K562 (cell line): Measurements from ENCODE around the gene TMEM205. TPM values are rescaled to one million over a fixed set of nuclear protein-coding genes. Genes with fewer than 3 reads are reported as not detected.
A peak's percentile ranks its signal among the peaks of the same experiment; 100 is the strongest.

Source experiments
- BCOR ChIP-seq: fragments of 450-650 bp; IDR thresholded peaks from 2 replicates; pipeline ENCODE4 v1.6.1; 2016
- CBX2 ChIP-seq: fragments of 200-600 bp; sonication (generic); IDR thresholded peaks from one replicate; pipeline ENCODE4 v1.6.1; 2012; ENCODE audit warnings: mild to moderate bottlenecking, low read length, inconsistent platforms; ENCODE audit not compliant: insufficient read depth, poor library complexity, severe bottlenecking
- CBX3 ChIP-seq, 2 experiments: IDR thresholded peaks; 1 replicate in 1 of 2; 2 replicates in 1 of 2; pipeline ENCODE4 v1.6.1; 2012; ENCODE audit warnings: inconsistent platforms in 2 of 2, low read length in 2 of 2, borderline replicate concordance in 1 of 2, control low read depth in 1 of 2
- EHMT2 ChIP-seq: fragments of 450-650 bp; IDR thresholded peaks from 2 replicates; pipeline ENCODE4 v1.6.1; 2018; ENCODE audit warnings: antibody characterized with exemption
- ETV6 ChIP-seq, 3 experiments: fragments of 150-350 bp in 1 of 3; sonication (generic) in 1 of 3; formaldehyde crosslinking in 1 of 3; IDR thresholded peaks; 2 replicates each; pipeline versions ENCODE4 v1.6.1 to v1.8.0; 2014 to 2022; ENCODE audit warnings: borderline replicate concordance in 2 of 3, low read depth in 2 of 3, antibody characterized with exemption in 1 of 3, low read length in 1 of 3, mild to moderate bottlenecking in 1 of 3, missing genetic modification reagents in 1 of 3
- HDGF ChIP-seq: fragments of 450-650 bp; IDR thresholded peaks from 2 replicates; pipeline ENCODE4 v1.6.1; 2016
- HLTF ChIP-seq: fragments of 450-650 bp; IDR thresholded peaks from 2 replicates; pipeline ENCODE4 v1.6.1; 2016
- HNRNPUL1 ChIP-seq: fragments of 200-400 bp; formaldehyde crosslinking; IDR thresholded peaks from 2 replicates; pipeline ENCODE4 v1.6.1; 2017; ENCODE audit warnings: low read length
- KLF10 ChIP-seq: fragments of 250-450 bp; sonication (Bioruptor Pico); IDR thresholded peaks from 2 replicates; pipeline ENCODE4 v1.6.1; 2021; ENCODE audit warnings: matching md5 sums
- MIER1 ChIP-seq: fragments of 450-650 bp; IDR thresholded peaks from 2 replicates; pipeline ENCODE4 v1.6.1; 2016; ENCODE audit warnings: antibody characterized with exemption, mild to moderate bottlenecking, low read depth
- OTX1 ChIP-seq: fragments of 450-650 bp; formaldehyde crosslinking; IDR thresholded peaks from 2 replicates; pipeline ENCODE4 v1.4.0; 2022; ENCODE audit warnings: mild to moderate bottlenecking
- POLR2AphosphoS5 ChIP-seq: IDR thresholded peaks from 2 replicates; pipeline ENCODE4 v1.6.1; 2011; ENCODE audit warnings: mild to moderate bottlenecking, low read depth, low read length, moderate library complexity; ENCODE audit not compliant: control insufficient read depth, insufficient read depth
- TEAD4 ChIP-seq, 2 experiments: sonication (generic) in 1 of 2; formaldehyde crosslinking in 1 of 2; IDR thresholded peaks; 2 replicates each; pipeline versions ENCODE4 v1.6.1 to v1.8.0; 2012 to 2022; ENCODE audit warnings: borderline replicate concordance in 1 of 2, inconsistent platforms in 1 of 2, low read length in 1 of 2, mild to moderate bottlenecking in 1 of 2, missing genetic modification reagents in 1 of 2
- TRIM24 ChIP-seq, 2 experiments: fragments of 450-650 bp; IDR thresholded peaks; 2 replicates each; pipeline ENCODE4 v1.6.1; 2016
- YBX1 ChIP-seq: fragments of 450-650 bp; IDR thresholded peaks from 2 replicates; pipeline ENCODE4 v1.7.1; 2016; ENCODE audit warnings: mild to moderate bottlenecking
- YY1 ChIP-seq, 3 experiments: IDR thresholded peaks; 2 replicates each; pipeline ENCODE4 v1.6.1; 2011; ENCODE audit warnings: low read length in 2 of 3, mild to moderate bottlenecking in 2 of 3, moderate library complexity in 2 of 3, borderline replicate concordance in 1 of 3, control low read depth in 1 of 3, low read depth in 1 of 3; ENCODE audit not compliant: insufficient read depth in 3 of 3, insufficient replicate concordance in 2 of 3, control insufficient read depth in 1 of 3, insufficient read length in 1 of 3; ENCODE audit errors: extremely low read depth in 1 of 3
- ZC3H4 ChIP-seq: sonication (generic); formaldehyde crosslinking; IDR thresholded peaks from 2 replicates; pipeline ENCODE4 v1.9.0; 2021; ENCODE audit warnings: missing genetic modification reagents, borderline replicate concordance
- ZNF551 ChIP-seq: fragments of 250-450 bp; sonication (Bioruptor Pico); IDR thresholded peaks from 2 replicates; pipeline ENCODE4 v1.5.0; 2021; ENCODE audit warnings: mild to moderate bottlenecking, moderate library complexity
- polyA plus RNA-seq, 8 experiments: library from polyadenylated mRNA; depleted of rRNA in 4 of 8; stranded (reverse) in 5 of 8; unstranded in 3 of 8; fragments of >200 nt; fragmentation: Nextera tagmentation in 2 of 8; fragmentation: Illumina TruSeq in 1 of 8; extraction: Ambion mirVana in 2 of 8; extraction: Trizol in 1 of 8; gene quantifications; 2 replicates each; pipeline versions ENCODE4 v1.2.1 to v1.2.3, GENCODE V29; 2011 to 2014; ENCODE audit warnings: inconsistent platforms in 1 of 8, missing spikeins in 1 of 8
- total RNA-seq, 7 experiments: library from RNA; depleted of rRNA in 6 of 7; stranded (reverse); fragments of >200 nt in 6 of 7; fragmentation: Illumina TruSeq in 2 of 7; extraction: Trizol in 2 of 7; gene quantifications; 2 replicates each; pipeline versions ENCODE4 v1.2.1 to v1.2.3, GENCODE V29; 2011 to 2021; ENCODE audit warnings: low replicate concordance in 1 of 7
- TF ChIP-seq, protein P1 (sequence below): fragments of 250-450 bp; sonication (Bioruptor Pico); IDR thresholded peaks from 2 replicates; pipeline ENCODE4 v1.5.0; 2021
- TF ChIP-seq, protein P2 (sequence below): fragments of 450-650 bp; formaldehyde crosslinking; IDR thresholded peaks from 2 replicates; pipeline ENCODE4 v1.4.0; 2020; ENCODE audit warnings: mild to moderate bottlenecking
- TF ChIP-seq, protein P3 (sequence below): sonication (generic); formaldehyde crosslinking; IDR thresholded peaks from 2 replicates; pipeline ENCODE4 v1.9.0; 2022; ENCODE audit warnings: mild to moderate bottlenecking, missing genetic modification reagents
- TF ChIP-seq, protein P4 (sequence below): fragments of 450-650 bp; IDR thresholded peaks from 2 replicates; pipeline ENCODE4 v1.6.1; 2016; ENCODE audit warnings: borderline replicate concordance
- TF ChIP-seq, protein P5 (sequence below): fragments of 450-650 bp; formaldehyde crosslinking; IDR thresholded peaks from 2 replicates; pipeline ENCODE4 v1.4.0; 2022; ENCODE audit warnings: mild to moderate bottlenecking, moderate library complexity

The TMEM205 gene
- total and polyA plus RNA-seq, 9 of the 15 experiments (the other 6 are each of a cell fraction or from before 2014, with no cell fraction given), result 21.3 to 81.5 (median 44.1) TPM

DNA sequence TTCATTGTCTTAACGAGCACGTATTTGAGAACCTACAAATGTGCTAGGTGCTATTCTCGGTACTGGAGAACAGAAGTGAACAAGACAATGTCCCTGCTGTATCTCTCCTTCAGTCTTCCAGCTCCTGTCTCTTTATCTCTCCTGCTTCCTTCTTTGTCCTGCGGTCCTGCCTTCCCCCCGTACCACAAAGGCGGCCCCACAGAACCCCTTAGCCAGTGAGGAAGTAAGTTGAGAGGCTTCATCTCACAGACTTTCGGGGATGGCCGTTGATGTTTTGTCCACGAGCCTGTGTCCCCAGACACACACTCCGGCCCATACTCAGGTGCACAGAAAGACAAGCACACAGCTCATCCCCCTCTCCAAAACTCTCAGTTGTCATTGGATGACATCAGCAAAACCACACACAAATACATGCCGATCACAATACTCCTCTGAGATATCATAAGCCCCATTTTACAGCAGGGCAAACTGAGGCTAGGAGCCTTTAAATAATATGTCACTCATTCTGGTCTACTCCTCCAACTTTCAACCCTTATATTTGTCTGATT, 27.9 kb upstream of the TMEM205 start (continued):
- TF ChIP-seq, protein P1, sequence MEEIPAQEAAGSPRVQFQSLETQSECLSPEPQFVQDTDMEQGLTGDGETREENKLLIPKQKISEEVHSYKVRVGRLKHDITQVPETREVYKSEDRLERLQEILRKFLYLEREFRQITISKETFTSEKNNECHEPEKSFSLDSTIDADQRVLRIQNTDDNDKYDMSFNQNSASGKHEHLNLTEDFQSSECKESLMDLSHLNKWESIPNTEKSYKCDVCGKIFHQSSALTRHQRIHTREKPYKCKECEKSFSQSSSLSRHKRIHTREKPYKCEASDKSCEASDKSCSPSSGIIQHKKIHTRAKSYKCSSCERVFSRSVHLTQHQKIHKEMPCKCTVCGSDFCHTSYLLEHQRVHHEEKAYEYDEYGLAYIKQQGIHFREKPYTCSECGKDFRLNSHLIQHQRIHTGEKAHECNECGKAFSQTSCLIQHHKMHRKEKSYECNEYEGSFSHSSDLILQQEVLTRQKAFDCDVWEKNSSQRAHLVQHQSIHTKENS (CRISPR knock-in tag), result no peak
- TF ChIP-seq, protein P2, sequence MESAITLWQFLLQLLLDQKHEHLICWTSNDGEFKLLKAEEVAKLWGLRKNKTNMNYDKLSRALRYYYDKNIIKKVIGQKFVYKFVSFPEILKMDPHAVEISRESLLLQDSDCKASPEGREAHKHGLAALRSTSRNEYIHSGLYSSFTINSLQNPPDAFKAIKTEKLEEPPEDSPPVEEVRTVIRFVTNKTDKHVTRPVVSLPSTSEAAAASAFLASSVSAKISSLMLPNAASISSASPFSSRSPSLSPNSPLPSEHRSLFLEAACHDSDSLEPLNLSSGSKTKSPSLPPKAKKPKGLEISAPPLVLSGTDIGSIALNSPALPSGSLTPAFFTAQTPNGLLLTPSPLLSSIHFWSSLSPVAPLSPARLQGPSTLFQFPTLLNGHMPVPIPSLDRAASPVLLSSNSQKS (CRISPR knock-in tag), result no peak
- TF ChIP-seq KLF10 (no peak), POLR2AphosphoS5 (no peak), HLTF (0 out of 2 replicates have a peak, but pooled peaks have one; percentile 44), ETV6 (IDR thresholded peaks at IDR 0.05; ENCODE audit: borderline replicate concordance in 1 of 2, low read depth in 2 of 2, low read length in 1 of 2) (no peak), ETV6 (CRISPR knock-in tag; IDR thresholded peaks at IDR 0.05; ENCODE audit: borderline replicate concordance) (no peak), HNRNPUL1 (no peak), HDGF (peak; percentile 96), OTX1 (no peak), CBX3 (IDR thresholded peaks at IDR 0.05; ENCODE audit: borderline replicate concordance in 1 of 2, low read length in 2 of 2) (peak in 1 of 2 experiments; percentile 72; a peak in 1 of 3 replicates), TEAD4 (IDR thresholded peaks at IDR 0.05; ENCODE audit: low read length) (0 out of 2 replicates have a peak, but pooled peaks have one; percentile 17), TEAD4 (CRISPR knock-in tag; IDR thresholded peaks at IDR 0.05; ENCODE audit: borderline replicate concordance) (no peak), YY1 (IDR thresholded peaks at IDR 0.05; ENCODE audit: borderline replicate concordance in 1 of 3, control insufficient read depth in 1 of 3, extremely low read depth in 1 of 3, insufficient read depth in 3 of 3, insufficient read length in 1 of 3, insufficient replicate concordance in 2 of 3, low read depth in 1 of 3, low read length in 2 of 3) (no peak), EHMT2 (peak; percentile 64), BCOR (peak; percentile 100), CBX2 (no peak), MIER1 (0 out of 2 replicates have a peak, but pooled peaks have one; percentile 23), ZNF551 (CRISPR knock-in tag) (no peak), YBX1 (no peak), ZC3H4 (CRISPR knock-in tag) (no peak), TRIM24 (IDR thresholded peaks at IDR 0.05) (0 out of 4 replicates have a peak, but pooled peaks of 1 of the 2 experiments have one; percentile 16)
- TF ChIP-seq, protein P3, sequence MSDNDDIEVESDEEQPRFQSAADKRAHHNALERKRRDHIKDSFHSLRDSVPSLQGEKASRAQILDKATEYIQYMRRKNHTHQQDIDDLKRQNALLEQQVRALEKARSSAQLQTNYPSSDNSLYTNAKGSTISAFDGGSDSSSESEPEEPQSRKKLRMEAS, result no peak
- TF ChIP-seq, protein P4, sequence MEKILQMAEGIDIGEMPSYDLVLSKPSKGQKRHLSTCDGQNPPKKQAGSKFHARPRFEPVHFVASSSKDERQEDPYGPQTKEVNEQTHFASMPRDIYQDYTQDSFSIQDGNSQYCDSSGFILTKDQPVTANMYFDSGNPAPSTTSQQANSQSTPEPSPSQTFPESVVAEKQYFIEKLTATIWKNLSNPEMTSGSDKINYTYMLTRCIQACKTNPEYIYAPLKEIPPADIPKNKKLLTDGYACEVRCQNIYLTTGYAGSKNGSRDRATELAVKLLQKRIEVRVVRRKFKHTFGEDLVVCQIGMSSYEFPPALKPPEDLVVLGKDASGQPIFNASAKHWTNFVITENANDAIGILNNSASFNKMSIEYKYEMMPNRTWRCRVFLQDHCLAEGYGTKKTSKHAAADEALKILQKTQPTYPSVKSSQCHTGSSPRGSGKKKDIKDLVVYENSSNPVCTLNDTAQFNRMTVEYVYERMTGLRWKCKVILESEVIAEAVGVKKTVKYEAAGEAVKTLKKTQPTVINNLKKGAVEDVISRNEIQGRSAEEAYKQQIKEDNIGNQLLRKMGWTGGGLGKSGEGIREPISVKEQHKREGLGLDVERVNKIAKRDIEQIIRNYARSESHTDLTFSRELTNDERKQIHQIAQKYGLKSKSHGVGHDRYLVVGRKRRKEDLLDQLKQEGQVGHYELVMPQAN, result peak; percentile 16; the same call in 1 of the 2 replicates
- TF ChIP-seq, protein P5, sequence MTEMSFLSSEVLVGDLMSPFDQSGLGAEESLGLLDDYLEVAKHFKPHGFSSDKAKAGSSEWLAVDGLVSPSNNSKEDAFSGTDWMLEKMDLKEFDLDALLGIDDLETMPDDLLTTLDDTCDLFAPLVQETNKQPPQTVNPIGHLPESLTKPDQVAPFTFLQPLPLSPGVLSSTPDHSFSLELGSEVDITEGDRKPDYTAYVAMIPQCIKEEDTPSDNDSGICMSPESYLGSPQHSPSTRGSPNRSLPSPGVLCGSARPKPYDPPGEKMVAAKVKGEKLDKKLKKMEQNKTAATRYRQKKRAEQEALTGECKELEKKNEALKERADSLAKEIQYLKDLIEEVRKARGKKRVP, result no peak
